ENCODE results near the gene SNRPD3.
"Not testable (repeated sequence)": the region's sequence is repeated elsewhere in the genome, so short reads cannot be mapped to it uniquely, and the experiment has no call there.

SNRPD3 gene

DNA sequence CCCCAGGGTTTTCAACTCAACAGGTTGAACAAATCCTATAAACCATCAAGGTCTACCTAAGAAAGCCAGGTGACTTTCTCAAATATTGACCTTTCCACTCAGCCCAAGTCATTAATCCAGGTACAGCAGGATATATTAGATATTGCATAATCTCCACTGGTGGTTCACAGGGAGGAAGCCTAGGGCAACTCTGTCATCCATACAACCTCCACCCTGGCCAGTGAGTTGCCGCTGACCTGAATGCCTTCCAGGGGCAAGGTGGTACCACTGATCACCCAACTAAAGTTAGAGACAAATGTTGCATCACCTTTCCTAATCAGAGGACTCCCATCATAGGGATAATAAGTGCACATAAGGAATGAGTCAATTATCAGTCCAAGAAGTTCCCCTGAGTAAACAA, 23.7 kb upstream of the SNRPD3 start:
- DNase-seq (ENCODE audit: low read depth, low spot score), result no peak

GRCh38 chr22:24535348-24535747, 20.5 kb upstream of the SNRPD3 start:
- DNase-seq (ENCODE audit: low read depth, low spot score), result no peak

- DNase-seq (ENCODE audit: low read depth, low spot score), result no peak
Measured at GRCh38 chr22:24536089-24536488, 19.7 kb upstream of the SNRPD3 start.

DNA sequence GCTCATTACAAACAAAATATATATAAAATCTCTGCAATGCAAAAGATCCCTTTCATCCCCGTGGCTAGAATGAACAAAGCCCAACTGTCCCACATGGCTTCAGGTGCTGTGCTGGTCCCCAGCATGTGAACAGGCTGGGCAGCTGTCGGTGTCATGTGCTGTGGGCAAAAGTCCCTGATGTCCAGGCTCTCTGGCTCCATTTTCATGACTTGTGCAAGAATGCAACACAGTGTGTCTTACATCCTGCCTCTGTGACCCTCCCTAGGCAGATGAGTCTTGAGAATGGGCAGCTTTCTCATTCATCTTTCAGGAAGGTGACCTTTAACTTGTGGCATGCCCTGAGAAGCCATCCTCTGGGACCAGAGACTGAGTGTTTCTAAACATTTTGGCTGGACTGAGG, 15.3 kb upstream of the SNRPD3 start:
- DNase-seq (ENCODE audit: low read depth, low spot score), result no peak

DNA sequence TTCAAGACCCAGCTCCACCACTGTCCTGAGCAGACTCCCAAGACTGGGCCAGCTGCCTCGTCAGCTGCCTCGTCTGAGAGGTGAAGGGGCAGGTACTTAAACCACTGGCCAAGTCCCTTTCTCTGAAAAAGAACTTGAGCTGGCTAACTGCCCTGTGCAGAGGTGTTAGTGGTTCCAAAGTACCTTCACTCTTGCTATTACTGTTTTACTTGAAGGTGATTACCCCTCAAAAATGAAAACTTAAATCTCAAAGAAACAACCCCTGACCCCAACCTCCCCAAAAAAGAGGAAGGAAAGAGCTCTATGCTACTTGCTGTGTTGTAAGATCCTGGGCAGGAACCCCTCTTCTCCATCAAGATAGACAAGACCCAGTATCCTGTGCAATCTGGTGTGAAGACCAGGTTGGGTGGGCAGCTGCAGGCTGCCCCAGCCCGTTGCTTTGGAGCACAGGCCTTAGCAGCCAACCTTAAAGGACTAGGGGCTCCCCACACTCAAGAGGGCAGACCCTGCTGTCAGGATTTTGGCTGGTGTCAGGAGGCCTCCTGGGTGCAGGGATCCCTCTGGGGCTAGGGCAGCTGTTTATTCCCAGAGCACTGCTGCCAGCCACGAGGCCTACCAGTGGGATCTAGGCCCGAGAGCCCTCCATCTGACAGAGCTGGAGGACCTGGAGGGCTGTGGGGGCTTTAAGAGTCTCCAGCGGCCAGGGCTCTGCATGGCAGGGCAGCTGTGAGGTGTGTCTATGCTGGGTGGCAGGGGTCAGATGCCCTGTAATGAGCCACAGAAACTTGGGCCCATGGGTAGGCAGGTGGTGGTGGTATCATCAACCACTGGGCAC, 13.9 kb upstream of the SNRPD3 start:
- DNase-seq (ENCODE audit: low read depth, low spot score), result no peak

DNA sequence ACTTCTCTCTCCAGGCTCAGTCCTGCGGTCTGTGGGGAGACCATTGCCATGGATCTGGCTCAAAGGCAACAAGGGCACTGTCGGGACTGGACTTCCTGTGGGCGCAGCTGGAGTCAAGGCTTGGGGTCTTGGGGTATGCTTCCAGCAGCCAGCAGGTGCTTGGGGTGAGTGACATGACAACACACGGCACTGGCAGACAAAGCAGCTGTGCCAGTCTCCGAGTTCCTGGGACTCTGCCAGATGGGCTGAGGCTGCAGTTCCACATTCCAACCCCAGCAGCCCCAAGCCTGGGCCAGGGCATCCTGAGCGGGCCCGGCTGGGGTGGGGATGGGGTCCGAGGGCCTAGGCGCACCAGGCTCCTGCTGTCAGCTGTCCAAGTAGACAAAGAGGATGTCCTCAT, 13.2 kb upstream of the SNRPD3 start:
- no peak for DNase-seq (ENCODE audit: low read depth, low spot score)

DNA sequence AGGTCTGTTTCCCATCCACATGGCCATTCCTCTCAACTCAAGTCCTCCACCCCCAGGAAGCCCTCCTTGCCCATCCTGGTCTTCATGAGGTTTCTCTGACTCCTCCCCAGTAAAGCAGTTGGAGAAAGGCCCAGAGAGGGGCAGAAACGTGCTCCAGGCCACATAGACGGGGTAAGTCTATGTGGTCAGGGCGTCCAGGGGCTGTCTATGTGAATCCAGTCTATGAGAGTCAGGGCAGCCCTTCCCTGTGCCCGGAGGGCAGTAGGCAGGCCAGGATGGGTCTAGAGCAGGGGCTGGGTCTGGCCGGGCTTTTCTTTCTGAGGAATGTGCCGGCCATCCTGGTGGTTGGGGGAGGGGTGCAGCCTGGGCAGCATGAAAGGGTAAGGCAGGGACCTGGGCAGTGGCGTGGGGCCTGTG, 12.6 kb upstream of the SNRPD3 start:
- DNase-seq (ENCODE audit: low read depth, low spot score), result no peak

DNA sequence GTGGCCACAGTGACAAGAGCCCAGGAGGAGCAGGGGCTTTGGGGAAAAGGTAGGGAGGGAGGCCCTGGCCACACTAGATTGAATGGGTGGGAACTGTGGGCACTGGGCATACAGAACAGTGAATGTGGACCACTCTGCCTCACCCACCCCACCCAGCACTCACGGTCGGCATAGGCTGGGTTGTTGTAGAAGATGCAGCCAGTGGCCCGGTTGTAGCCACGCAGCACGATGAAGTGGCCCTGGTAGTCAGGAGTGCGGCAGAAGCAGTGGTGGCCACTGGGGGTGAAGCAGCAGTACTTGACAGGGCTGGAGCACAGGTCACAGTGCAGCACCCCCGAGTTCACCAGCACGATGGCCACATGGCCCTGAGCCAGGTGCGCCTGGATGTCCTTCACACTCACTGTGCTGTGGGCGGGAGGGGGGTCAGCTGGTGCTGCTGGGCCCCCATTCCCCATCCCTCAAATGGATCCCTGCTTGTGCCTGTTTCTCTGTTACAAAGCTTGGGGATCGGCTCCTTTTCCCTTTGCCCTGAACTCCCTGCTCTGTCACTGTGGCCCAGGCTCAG, 12.0 kb upstream of the SNRPD3 start:
- DNase-seq (ENCODE audit: low read depth, low spot score), result no peak

DNA sequence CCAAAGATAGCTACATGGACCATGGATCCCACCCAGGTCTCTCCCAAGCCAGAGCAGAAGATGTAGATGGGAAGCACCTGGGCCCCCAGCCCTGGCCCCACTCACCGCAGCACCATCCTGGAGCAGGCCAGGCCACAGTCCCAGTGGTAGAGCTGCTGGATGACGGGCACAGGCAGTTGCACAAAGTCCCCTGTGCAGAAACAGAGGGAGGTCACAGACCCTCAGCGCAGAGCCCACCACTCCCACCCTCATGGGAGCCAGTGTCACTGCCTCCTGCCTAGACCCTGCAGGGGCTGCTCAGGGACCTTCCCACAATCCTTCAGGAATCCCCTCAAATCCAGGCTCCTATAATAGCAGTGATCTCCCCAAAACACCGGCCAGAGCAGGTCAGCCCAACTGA, 7.0 kb upstream of the SNRPD3 start:
- no peak for DNase-seq (ENCODE audit: low read depth, low spot score)

DNA sequence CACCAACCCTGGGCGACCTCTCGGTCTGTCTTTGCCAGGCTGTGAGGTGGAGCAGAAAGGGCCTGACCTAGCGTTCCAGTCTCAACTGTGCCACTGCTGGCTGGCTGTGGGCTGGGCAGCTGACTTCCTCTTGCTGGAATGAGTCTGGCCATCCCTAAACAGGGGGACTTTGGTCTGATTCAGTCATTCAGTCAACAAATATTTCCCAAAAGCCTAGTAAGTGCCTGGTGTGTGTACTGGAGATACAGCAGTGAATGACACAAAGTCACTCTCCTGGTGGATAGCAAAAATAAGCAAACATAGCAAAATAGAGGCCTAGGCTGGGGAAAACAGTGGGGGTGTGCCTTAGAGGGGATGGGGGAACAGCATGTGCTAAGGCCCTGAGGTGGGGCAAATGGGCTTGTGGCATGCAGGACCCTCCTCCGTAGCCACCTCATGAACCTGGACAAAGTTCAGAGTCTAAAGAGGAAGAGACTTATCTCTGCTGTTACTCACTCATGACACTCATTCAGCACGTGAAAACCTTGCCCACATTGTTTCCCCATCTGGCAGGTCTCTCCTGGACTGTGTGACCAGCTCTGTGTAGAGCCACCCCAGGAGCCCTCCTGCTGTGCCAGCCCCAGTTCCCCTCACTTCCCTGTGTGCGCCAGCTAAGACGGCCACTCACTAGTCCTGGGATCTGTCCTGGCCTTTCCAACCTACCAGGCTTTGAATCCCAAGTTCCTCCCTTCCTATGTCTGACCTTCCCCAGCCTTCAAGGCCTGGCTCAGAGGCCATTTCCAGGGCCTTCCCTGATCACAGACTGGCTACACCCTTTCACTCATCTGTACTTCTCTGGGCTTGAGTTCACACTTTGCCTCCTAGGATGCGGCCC, 5.5 kb upstream of the SNRPD3 start:
- DNase-seq (ENCODE audit: low read depth, low spot score), result no peak

GRCh38 chr22:24550902-24551435, 4.8 kb upstream of the SNRPD3 start:
- no peak for DNase-seq (ENCODE audit: low read depth, low spot score)

DNA sequence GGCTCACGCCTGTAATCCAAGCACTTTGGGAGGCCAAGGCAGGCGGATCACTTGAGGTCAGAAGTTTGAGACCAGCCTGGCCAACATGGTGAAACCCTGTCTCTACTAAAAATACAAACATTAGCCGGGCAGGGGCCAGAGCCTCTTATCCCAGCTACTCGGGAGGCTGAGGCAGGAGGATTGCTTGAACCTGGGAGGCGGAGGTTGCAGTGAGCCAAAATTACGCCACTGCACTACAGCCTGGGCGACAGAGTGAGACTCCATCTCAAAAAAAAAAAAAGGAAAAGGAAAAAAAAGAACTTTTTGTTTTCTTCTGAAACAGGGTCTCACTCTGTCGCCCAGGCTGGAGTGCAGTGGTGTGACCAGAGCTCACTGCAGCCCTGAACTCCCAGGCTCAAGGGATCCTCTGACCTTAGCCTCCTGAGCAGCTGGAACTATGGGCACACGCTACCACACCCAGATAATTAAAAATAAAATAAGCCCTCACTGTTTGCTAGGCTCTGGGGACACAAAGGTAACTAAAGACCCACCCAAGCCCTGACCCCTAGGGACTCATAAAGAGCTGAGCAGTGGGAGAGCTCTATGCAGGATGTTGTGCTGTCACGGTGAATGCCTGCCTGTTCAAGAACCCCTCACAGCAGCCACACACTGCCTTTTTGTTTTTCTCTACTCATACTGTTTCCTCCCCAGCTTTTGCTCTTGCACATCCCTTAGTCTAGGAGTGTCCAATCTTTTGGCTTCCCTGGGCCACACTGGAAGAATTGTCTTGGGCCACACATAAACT, 3.1 kb upstream of the SNRPD3 start:
- not testable (repeated sequence) for DNase-seq (ENCODE audit: low read depth, low spot score)

DNA sequence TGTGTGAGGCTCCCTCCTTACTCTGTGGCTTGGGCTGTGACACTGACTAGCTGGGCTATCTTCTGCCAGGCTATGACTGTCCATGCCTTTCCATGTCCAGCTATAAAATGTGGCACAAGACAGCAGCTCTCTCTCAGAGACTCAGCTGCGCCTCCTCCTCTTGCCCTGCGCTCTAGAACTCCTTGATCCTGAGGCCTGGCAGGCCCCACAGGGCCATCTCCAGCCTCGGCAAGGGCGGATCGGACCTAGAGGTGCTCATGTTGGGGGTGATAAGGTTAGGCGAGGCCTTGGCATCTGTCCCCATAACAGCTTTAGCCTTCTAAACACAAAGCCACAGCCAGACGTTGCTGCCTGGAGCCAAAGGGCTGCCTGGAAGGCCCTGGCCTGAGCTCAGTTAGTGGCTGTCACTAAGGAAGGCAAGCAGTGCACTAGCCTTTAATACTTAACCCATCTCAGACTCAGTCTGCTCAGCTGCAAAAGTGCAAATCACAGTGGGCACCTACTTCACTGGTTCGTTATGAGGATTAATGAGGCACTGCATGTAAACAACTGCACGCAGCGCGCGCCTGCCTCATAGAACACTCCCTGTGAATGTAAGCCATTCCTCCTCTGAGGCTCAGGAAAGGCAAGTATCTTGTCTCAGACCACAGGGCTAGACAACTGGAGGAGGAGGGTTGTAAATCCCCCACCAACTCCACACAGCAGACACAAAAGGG, 2.0 kb upstream of the SNRPD3 start:
- no peak for DNase-seq (ENCODE audit: low read depth, low spot score)

- DNase-seq (ENCODE audit: low read depth, low spot score), result no peak
Measured at GRCh38 chr22:24554313-24555164, 1.3 kb upstream of the SNRPD3 start, which contains the start of gene GUCD1. Gene GUCD1 (minus strand): TSS chr22:24555138. CDS start chr22:24554991, 147 bp downstream.

DNA sequence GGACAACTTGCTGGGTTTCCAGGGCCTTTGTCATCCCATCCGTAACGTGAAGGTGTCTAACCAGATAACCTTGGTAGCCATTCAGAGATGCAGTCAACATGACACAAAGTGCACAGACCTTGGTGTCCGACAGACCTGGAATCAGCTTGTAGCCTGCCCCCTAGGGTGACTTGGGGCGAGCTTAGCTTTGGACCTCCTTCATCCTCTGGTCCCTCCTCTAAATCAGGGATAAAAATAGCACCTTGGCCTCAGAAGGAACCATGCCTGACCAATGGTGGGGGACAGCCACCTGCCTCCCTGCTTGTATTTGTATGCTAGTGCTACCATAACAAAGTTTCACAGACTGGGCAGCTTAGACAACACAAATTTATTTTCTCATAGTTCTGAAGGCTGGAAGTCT, 3.7 kb downstream of the SNRPD3 start:
- no peak for DNase-seq (ENCODE audit: low read depth, low spot score)

GRCh38 chr22:24563246-24563645, 7.4 kb downstream of the SNRPD3 start:
- DNase-seq (ENCODE audit: low read depth, low spot score), result no peak

GRCh38 chr22:24564376-24565058, 8.7 kb downstream of the SNRPD3 start:
- DNase-seq (ENCODE audit: low read depth, low spot score), result no peak

DNA sequence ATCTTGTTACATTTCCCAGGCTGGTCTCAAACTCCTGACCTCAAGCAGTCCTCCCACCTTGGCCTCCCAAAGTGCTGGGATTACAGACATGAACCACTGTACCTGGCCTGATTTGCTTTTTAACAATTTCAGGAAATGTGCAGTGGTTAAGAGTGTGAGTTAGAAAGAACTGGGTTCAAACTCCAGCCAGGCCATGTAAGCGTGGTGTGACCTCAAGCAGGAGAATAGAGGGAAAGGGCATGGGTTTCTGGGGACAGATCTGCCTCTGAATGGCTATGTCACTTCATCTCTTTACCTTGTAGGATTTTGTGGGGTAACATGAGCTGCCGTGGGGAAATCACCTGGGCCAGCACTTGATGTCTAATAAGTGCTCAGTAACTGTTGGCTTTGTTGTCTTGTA, 9.3 kb downstream of the SNRPD3 start:
- no peak for DNase-seq (ENCODE audit: low read depth, low spot score)

GRCh38 chr22:24566899-24567511, 11.2 kb downstream of the SNRPD3 start:
- no peak for DNase-seq (ENCODE audit: low read depth, low spot score)

Measured in brain pericyte (primary cell).